NCI-H2227 treated with DMSO at 0.1 percent for 48 hours (cell line): Measurements from ENCODE around the gene GIGYF2.
"Not testable (repeated sequence)": the region's sequence is repeated elsewhere in the genome, so short reads cannot be mapped to it uniquely, and the experiment has no call there.

Experiments
- DNase-seq: peaks from one replicate; lab custom pipeline; 2025; lab: John Stamatoyannopoulos, UW

Gene GIGYF2

DNA sequence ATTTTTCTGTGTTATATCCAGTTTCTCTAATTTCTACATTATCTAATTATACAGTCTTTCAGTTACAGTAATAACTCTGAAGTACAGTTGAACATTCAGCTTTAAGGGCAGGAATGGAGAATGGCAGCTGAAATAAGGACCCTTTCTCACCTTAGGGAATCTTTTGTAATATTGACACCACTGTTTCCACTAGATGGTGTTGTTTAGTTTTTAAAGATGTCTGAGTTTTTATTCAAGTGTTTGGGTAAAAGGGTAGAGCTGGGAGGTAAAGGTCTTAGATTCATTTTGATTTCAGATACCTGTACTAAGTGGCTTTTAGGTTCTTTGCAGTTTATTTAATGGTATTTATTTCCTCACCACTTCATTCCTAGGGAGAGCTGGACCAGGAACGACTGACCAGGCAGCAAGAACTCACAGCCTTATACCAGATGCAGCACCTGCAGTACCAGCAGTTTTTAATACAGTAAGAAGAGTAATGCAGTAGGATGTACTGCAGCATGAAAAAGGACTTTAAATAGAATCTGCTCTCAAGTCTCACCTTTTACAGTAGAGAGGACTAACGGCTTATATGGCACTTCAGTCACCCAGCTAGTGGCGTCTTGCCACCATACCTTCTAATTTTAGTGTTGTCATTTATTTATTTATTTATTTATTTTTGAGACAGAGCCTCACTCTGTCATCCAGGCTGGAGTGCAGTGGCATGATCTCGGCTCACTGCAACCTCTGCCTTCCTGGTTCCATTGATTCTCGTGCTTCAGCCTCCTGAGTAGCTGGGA, 112.4 kb downstream of the GIGYF2 start:
- no peak for DNase-seq

- no peak for DNase-seq
Measured at GRCh38 chr2:232810444-232810843, 113.3 kb downstream of the GIGYF2 start.

DNA sequence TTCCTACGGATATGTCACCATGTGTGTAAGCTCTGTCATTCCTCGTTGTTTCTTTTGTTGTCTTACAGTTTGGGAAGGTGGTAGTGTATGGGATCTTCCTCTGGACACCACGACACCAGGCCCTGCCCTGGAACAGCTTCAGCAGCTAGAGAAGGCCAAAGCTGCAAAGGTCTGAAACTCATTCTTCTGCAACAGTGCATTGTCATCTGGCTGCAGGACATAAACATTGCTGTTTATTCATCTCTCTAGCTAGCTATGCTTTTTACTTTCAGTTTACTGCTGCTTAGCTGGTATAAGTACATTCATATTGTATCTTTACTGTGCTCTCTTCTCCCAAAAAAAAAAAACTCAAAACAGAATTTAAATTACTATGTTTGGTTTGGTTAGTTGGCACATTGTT, 118.4 kb downstream of the GIGYF2 start:
- DNase-seq, result no peak

- no peak for DNase-seq
Measured at GRCh38 chr2:232816657-232817056, 119.5 kb downstream of the GIGYF2 start.

GRCh38 chr2:232817756-232818155, 120.6 kb downstream of the GIGYF2 start:
- DNase-seq, result no peak

- DNase-seq, result no peak
Measured at GRCh38 chr2:232829988-232830387, 132.9 kb downstream of the GIGYF2 start.

DNA sequence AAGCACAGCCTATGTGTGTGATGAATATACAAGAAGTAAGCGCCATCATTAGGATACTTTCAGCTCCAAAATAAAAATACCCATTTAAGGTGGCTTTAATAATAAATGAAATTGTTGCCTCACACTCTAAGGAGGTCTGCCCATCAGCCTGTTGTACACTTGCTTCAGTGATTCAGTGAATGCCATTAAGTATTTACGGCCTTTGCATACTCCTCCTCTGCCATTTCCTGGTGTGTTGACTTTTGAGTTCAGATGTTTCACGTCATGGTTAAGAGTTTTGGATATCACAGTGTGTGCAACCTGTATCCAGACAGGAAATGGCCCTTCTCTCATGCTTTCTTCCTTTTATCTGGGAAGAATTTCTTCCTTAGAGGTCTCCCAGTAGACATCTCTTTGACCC, 134.4 kb downstream of the GIGYF2 start:
- no peak for DNase-seq

- DNase-seq, result no peak
Measured at GRCh38 chr2:232833830-232834229, 136.7 kb downstream of the GIGYF2 start.

DNA sequence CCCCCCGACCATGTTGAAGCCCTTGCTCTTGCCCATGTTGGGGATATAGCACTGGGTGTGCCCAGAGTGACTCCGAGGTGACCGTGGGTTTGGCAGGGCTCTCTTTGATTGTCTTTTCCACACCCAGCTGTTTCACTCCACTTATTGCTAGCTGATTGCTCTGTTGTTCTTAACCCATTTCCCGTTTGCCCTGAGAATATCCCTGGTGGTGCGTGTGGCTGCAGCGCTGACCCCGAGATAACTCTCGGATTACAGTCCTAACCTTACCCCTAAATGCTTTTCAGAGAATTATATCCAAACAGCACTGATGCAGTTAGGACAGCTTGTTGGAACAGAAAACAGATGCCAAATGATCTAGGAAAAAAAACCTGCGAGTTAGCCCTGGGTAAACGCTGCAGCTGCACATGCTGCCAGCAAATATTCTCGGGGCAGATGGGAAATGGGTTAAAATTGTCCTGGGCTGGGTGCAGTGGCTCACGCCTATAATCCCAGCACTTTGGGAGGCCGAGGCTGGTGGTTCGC, 138.6 kb downstream of the GIGYF2 start:
- DNase-seq, result no peak

DNA sequence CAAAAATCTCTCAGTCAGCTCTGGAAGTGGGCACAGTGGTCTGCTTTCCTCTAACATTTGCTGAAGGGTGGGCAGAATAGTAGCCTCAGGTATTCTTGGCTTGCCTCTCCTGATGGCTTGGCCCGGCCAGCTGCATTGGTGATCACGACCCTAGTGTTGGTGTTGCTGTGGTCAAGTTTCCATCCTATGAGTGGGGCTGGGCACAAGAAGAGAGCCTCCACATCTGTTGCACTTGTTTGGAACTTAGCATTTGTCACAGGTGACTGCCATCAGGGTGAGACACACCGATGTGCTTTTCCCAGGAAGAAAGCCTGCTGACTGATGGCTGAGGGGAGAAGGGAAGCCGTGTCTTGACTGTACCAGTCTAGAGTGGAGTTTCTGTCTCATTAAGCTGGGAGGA, 139.8 kb downstream of the GIGYF2 start:
- DNase-seq, result no peak

DNA sequence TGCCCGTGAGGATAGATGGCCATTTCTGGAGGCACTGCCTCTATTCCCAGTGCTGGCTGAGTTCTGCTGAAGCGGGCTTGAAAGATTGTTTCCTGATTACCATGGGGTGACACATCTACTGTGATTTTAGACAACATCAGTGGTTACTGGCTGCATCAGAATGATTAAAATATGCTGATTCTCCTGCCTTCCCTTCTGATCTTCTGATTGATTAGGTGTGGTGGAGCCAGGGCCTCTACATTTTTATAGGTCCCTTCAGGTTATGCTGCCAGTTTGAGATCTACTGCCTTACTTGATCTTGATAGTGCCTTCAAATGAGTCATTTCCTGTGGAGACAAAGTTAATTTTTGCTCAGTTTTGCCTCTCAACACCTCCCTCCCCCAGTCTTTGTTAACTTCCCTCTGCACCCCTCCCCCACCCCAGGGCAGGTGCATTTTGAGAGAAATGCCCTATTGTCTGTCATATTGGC, 141.3 kb downstream of the GIGYF2 start:
- no peak for DNase-seq

DNA sequence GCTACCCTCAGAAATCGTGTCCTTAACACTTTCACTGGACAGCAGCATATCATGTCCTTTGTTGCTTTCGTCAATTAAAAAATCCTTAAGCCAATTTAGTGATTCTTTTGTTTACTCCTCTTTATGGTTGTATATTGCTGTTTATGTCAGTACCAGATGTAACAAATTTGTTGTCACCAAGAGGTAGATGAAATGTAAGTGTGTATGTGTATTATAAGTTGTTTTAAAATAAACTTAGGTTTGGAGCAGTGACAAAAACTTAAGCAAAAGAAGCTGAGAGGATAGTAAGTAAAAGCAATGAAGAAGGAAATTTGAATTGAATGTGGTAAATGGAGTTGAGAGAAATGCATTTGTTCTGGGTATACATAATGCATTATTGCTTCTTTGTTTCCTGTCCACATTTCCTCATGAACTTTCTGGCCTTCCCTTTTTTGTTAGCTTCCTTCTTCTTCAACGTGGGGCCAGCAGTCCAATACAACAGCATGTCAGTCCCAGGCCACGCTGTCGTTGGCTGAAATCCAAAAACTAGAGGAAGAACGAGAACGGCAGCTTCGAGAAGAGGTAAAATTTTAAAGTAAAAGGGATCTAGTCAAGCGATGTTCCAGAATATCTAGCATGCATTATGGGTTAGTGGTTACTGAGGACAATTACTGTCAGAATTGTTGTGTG, 142.4 kb downstream of the GIGYF2 start:
- no peak for DNase-seq

DNA sequence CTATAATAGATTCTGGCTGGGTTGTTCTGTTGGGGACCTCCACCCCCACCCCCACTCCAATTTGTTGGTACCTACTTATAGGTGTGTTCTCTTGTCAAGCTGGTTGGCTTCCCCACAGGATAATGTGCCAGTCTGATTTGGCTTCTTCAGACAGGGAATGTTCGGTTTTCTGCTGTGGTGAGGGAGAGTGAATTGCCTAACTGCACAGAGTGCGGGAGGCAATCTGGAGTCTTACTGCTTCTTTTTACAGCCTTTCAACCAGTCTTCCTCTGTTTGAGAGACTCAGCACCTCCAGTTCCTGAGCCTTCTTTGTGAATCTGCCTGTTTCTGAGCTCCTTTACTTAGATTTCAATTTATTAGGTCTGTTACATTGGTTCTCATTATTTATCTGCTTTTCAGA, 145.6 kb downstream of the GIGYF2 start:
- no peak for DNase-seq

GRCh38 chr2:232843834-232844233, 146.7 kb downstream of the GIGYF2 start:
- DNase-seq, result no peak

GRCh38 chr2:232846055-232846454, 148.9 kb downstream of the GIGYF2 start:
- no peak for DNase-seq

GRCh38 chr2:232850039-232850438, 152.9 kb downstream of the GIGYF2 start:
- DNase-seq, result no peak

- not testable (repeated sequence) for DNase-seq
Measured at GRCh38 chr2:232852081-232852480, 154.9 kb downstream of the GIGYF2 start.

DNA sequence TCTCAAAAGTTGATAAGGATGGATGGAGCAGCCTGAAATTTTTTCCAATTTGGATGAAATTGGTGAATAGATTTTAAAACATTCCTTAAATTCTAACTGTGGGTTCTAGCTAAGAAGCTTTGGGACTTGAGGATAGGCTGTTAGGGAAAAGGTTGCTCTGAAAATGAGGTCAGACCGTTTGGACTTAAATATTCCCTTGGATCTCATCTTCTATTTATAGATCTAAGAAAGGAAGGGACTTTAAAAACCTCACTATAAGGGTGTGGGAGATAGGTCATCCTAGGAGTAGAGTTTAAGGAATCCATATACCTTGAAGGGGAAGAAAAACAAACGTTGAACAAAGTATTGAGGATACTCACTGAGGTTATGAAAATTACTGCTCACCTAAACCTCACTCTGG, 155.5 kb downstream of the GIGYF2 start:
- DNase-seq, result no peak

- no peak for DNase-seq
Measured at GRCh38 chr2:232854082-232854481, 157.0 kb downstream of the GIGYF2 start.

DNA sequence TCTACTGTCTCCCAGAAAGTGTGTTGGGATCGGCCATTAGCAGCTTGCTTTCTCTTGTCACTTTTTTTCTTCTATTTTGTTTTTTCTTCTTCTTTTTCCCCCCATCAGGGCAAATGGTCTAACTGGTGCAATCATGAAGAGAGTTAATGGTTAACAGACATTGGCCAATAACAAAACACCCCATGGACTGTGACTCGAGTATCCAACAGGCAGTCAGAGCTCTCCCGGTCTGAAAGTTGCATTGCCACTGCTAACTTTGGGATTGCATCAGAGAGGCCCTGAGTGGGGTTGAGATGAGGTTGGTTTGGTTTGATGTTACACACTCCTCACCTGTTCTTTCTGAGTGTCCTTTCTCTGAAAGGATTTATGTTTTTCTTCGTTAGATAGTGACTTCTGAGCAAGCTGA, 160.0 kb downstream of the GIGYF2 start:
- no peak for DNase-seq

DNA sequence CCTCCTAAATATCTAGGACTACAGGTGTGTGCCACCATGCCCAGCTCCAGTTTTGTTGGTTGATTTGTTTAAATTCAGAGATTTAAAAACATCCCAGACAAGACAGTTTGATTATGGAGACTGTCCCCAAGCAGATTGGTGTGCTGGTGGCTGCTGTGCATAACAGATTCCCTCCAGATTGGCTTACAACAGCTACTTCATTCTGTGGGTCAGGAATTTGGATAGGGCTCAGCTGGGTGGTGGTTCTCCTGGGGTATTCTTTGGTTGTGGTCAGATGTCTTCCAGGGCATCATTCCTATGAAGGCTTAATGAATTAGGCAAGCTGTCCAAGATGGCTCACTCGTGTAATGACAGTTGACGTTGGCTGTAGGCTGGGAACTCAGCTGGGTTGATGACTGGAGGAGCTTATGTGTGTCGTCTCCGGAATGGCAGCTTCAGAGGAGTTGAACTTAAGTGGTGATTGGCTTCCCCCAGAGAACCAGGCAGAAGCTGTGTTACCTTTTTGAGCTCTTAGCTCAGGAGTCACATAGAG, 162.3 kb downstream of the GIGYF2 start:
- no peak for DNase-seq

DNA sequence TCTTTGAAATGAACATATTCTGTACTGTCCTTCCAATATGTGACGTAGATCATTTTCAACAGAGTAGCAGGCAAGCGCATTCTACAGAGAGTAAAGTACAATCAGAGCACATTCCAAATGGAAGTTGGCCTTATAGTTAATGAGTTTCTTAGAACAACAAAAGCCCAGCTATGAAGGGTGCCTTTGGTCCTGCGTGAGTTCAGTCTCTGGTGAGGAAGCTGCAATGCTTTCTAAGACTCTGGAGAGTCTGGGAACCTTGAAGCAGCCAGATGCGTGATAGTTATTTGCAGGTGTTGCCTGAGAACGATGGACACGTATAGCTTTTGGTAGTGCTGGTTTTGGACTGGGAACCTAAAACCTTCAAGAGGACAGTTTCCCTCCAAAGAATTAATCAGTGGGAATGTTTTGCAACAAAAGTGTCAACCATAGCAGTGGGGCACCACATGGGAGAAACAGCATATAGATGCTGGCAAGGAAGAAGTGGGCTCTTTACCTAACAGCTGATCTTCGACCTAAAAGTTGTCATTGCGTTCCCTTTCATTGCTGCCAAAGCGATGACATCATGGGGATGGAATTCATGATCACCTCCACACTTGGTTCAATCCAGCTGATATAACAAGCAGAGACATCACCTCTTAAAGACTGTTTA, 163.6 kb downstream of the GIGYF2 start:
- DNase-seq, result no peak

- DNase-seq, result no peak
Measured at GRCh38 chr2:232861353-232861752, 164.2 kb downstream of the GIGYF2 start.
